Activated CD4-positive, alpha-beta T cell treated with anti-CD3 and anti-CD28 coated beads, Interleukin-2, Interleukin-4, amounts not matched to agents 100 ng/mL and 50 ng/mL, durations not matched to agents 16 hours and 8 hours (primary cell): Measurements from ENCODE around the gene TPO.
"Not testable (repeated sequence)": the region's sequence is repeated elsewhere in the genome, so short reads cannot be mapped to it uniquely, and the experiment has no call there.

Experiments
- DNase-seq: peaks from one replicate; pipeline ENCODE4 v3.0.0-alpha.2; 2020; ENCODE audit warnings: low spot score

The TPO gene

GRCh38 chr2:1413156-1413710, at the start of gene TPO:
TSS of gene TPO (plus strand) at chr2:1413463. CDS start at chr2:1414409, 946 bp downstream.
- no peak for DNase-seq

GRCh38 chr2:1366546-1367134, 46.6 kb upstream of the TPO start:
- no peak for DNase-seq

- DNase-seq = no peak
Measured at GRCh38 chr2:1367601-1368000, 45.7 kb upstream of the TPO start.

DNA sequence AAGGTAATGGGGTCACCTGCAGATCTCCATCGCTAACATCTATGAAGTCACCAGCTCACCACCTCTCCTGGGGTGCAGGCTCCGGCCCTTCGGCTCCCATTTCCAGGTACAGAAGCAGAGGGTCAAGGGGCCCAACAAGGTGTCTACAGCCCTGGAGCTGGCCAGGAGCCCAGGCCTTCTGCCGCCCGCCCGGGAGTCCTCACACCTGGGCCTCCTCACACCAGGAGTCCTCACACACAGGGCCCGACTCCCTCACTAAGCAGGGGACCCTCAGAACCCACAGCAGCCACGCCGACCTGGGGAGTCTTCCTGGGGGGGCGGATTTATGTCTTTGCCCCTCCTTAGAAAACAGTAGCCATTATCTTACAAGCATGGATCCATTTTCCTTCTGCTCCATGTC, 43.4 kb upstream of the TPO start:
- DNase-seq = no peak

GRCh38 chr2:1370461-1370860, 42.8 kb upstream of the TPO start:
- no peak for DNase-seq

DNA sequence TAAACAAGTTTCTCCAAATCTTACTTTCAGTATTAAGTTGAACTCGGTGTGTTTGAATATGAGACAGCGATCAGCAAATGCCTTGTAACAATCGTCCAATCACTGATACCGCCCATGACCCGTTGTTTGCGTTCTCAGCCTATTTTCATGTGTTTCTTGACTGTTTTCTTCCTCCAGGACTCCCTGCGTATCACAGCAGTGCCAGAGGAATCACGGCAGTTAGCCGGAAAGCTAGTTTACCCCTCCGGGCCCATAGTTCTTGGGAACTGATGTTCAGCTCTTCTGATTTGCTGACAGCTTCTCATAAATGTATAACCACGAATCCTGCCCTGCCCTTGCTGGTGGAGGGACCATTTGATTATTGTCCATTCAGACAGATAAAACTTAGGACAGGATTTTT, 42.2 kb upstream of the TPO start:
- DNase-seq = no peak

- DNase-seq = no peak
Measured at GRCh38 chr2:1373830-1374229, 39.4 kb upstream of the TPO start.

- DNase-seq = no peak
Measured at GRCh38 chr2:1374287-1374686, 39.0 kb upstream of the TPO start.

- no peak for DNase-seq
Measured at GRCh38 chr2:1375794-1376193, 37.5 kb upstream of the TPO start.

GRCh38 chr2:1377473-1377872, 35.8 kb upstream of the TPO start:
- no peak for DNase-seq

- DNase-seq = no peak
Measured at GRCh38 chr2:1378456-1379150, 34.7 kb upstream of the TPO start.

GRCh38 chr2:1381644-1382043, 31.6 kb upstream of the TPO start:
- no peak for DNase-seq

- not testable (repeated sequence) for DNase-seq
Measured at GRCh38 chr2:1387954-1388725, 25.1 kb upstream of the TPO start.

- DNase-seq = not testable (repeated sequence)
Measured at GRCh38 chr2:1390118-1390517, 23.1 kb upstream of the TPO start.

- no peak for DNase-seq
Measured at GRCh38 chr2:1393321-1393720, 19.9 kb upstream of the TPO start.

- no peak for DNase-seq
Measured at GRCh38 chr2:1394709-1395408, 18.4 kb upstream of the TPO start.

GRCh38 chr2:1397350-1397749, 15.9 kb upstream of the TPO start:
- no peak for DNase-seq

- no peak for DNase-seq
Measured at GRCh38 chr2:1398191-1398590, 15.1 kb upstream of the TPO start.

DNA sequence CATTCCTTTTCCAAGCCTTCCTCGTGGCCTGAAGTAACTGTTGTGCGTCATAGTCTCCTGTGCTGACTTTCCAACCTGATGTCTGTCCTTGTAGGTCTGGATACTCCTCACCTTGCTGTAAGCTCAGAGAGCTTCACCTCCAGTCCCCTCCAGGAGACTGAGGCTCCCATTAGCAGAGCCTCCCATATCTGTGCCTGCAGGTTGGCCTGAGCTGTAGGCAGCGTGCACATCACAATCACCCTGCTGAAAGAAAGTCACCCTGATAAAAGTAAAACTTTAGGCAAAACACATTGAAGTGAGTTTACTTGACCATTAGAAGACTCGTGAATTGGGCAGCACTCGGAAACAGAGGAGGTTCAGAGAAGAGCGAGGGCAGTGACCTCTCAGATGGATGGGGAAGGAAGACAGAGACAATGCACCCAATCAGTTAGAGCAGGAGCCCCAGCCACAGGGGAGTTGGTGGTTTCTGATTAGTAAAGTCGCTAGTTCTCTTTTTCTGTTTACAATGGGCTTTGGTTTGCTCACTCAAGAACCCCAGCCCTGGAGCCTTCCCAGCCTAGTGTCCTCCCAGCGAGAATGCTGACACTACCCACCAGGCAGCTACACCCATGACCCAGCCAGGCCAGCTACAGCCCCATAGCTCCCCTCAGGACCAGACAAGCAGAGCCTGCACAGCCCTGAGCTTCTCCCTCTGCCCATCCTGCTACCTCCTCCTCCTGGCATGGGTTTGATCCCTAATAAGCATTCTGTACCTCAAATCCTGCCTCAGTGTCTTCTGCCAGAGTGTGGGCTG, 12.1 kb upstream of the TPO start:
- DNase-seq = no peak

DNA sequence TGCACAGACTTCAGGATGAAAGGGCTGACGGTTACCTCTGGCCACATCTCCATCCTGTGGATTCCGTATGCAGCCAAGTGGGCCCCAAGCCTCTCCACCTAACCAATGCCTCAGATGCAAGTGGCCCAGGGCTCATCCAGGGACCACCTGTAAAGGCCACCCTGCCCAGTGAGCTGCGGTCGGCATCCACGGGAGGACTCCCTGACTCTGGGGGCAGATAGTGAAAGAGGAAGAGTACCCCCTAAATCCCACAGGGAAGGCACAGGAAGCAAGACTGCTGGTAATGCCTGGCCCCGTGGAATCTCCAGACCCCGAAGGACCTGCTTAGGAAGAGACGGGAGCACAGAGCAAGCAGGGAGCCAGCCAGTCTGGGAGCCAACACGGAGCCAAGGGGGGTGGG, 11.2 kb upstream of the TPO start:
- DNase-seq = no peak

DNA sequence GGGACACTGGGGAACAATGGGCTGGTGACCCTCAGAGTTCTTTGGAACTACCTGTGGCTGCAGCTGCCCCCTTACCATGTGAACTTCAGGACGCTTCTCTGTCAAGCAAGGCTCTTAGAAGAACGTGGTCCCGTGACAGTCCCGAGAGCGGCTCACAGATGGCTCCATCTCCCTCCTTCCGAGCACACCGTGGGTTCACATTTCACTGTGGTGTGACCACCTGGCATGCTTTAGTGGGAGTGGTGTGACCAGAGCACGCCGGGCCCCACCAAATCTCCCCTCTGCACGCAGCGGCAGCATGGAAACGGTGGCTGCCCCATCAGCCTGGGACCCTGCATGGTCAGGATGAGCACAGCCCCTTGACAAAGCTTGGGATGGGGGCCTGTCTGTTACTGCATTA, 9.7 kb upstream of the TPO start:
- no peak for DNase-seq

GRCh38 chr2:1405124-1405523, 8.1 kb upstream of the TPO start:
- no peak for DNase-seq
